Stomach (tissue), 19 donors: ENCODE results near the gene LIPG. TPM values are rescaled to one million over a fixed set of nuclear protein-coding genes. Genes with fewer than 3 reads are reported as not detected.
"Not testable (repeated sequence)": the region's sequence is repeated elsewhere in the genome, so short reads cannot be mapped to it uniquely, and the experiment has no call there.

Source experiments
- DNase-seq, 2 donors: peaks; one replicate each; pipeline versions ENCODE4 v3.0.0 to v3.0.0-alpha.2; 2013 to 2019
- H3K27ac ChIP-seq, 5 donors: fragments of 200-600 bp in 4 of 5; sonication (generic) in 4 of 5; one replicate each; pipeline ENCODE4 v1.5.1; 2013 to 2019; ENCODE audit warnings: mild to moderate bottlenecking in 1 of 5, moderate library complexity in 1 of 5
- H3K27me3 ChIP-seq, 3 donors: fragments of 200-600 bp; sonication (generic); one replicate each; pipeline ENCODE4 v1.5.1; 2017 to 2019; ENCODE audit warnings: mixed run types in 1 of 3
- H3K36me3 ChIP-seq, 4 donors: fragments of 200-600 bp; sonication (generic); 1 replicate in 3 of 4; 2 replicates in 1 of 4; pipeline ENCODE4 v1.5.1; 2016 to 2019
- H3K4me1 ChIP-seq, 4 donors: fragments of 200-600 bp; sonication (generic); one replicate each; pipeline ENCODE4 v1.5.1; 2016 to 2019
- H3K4me3 ChIP-seq, 4 donors: fragments of 200-600 bp; sonication (generic) in 3 of 4; one replicate each; pipeline ENCODE4 v1.5.1; 2016 to 2019; ENCODE audit warnings: mild to moderate bottlenecking in 1 of 4
- H3K9me3 ChIP-seq, 4 donors: fragments of 200-600 bp; sonication (generic); one replicate each; pipeline ENCODE4 v1.5.1; 2016 to 2019
- CTCF ChIP-seq, 7 experiments: fragments of 450-650 bp in 4 of 7; fragments of 200-600 bp in 3 of 7; sonication (generic) in 3 of 7; IDR thresholded peaks; one replicate each; pipeline ENCODE4 v1.5.1; 2016 to 2019; ENCODE audit warnings: antibody characterized with exemption in 7 of 7, control low read depth in 2 of 7, mild to moderate bottlenecking in 1 of 7
- EP300 ChIP-seq: sonication (generic); formaldehyde crosslinking; IDR thresholded peaks from one replicate; pipeline ENCODE4 v1.6.1; 2017; ENCODE audit warnings: antibody characterized with exemption
- POLR2A ChIP-seq, 4 donors: fragments of 450-650 bp; IDR thresholded peaks; one replicate each; pipeline ENCODE4 v1.6.1; 2016; ENCODE audit warnings: antibody characterized with exemption in 4 of 4, control low read depth in 2 of 4, mild to moderate bottlenecking in 1 of 4, moderate library complexity in 1 of 4
- POLR2AphosphoS5 ChIP-seq, 3 donors: sonication (generic); formaldehyde crosslinking; IDR thresholded peaks; one replicate each; pipeline ENCODE4 v1.6.1; 2016; ENCODE audit warnings: antibody characterized with exemption in 3 of 3
- WGBS, 5 donors: extraction: QIAGEN DNeasy Blood & Tissue Kit in 3 of 5; methylation state at CpG; one replicate each; pipeline versions ENCODE4 v1.1.5 to v1.1.7; 2013 to 2018; 5-methylcytosine and 5-hydroxymethylcytosine counted together
- intact Hi-C: fragments of 100-400 bp; cut with DNase I; formaldehyde crosslinking; loops from one replicate; pipeline ENCODE4 v1.15.1; 2023; ENCODE audit warnings: low total_unique reads
- long read RNA-seq, 10 donors: transcript quantifications; one replicate each; lab custom pipeline, GENCODE V29; 2026
- polyA plus RNA-seq, 3 donors: library from polyadenylated mRNA; stranded (reverse); fragments of 200-250 nt; gene quantifications; one replicate each; pipeline ENCODE4 v1.2.3, GENCODE V29; 2013
- total RNA-seq, 5 donors: library from RNA; depleted of rRNA; stranded (reverse); fragments of >200 nt; gene quantifications; one replicate each; pipeline versions ENCODE4 v1.1.0 to v1.2.3, GENCODE V29; 2014 to 2016
- donor health status: healthy with polysubstance abuse.
- donor health status: Bipolar disorder and iron deficiency.
- donor health status: healthy.

LIPG gene
- total RNA-seq (1 to 10 TPM; 2.9 to 6.2 (median 4.0) TPM), polyA plus RNA-seq (1 to 10 TPM in 2 of 3 donors, under 1 TPM in 1; 0.76 to 2.9 (median 2.5) TPM)
- long read RNA-seq, donor 1, transcript LIPG-207 (1 exons, 3,548 nt): major isoform, 5 of 5 reads
- long read RNA-seq, donor 1, partial matches to known transcripts: 0 of 5 reads
- long read RNA-seq, donor 1, other reads (novel, unspliced or antisense): 0 of 5 reads
- long read RNA-seq, donor 2, partial matches to known transcripts: 0 of 1 reads
- long read RNA-seq, donor 2, other reads (novel, unspliced or antisense): 0 of 1 reads
- long read RNA-seq, donor 3, partial matches to known transcripts: 0 of 1 reads
- long read RNA-seq, donor 3, other reads (novel, unspliced or antisense): 0 of 1 reads
- long read RNA-seq, donor 4, partial matches to known transcripts: 0 of 1 reads
- long read RNA-seq, donor 4, other reads (novel, unspliced or antisense): 0 of 1 reads
- long read RNA-seq, donor 5, full-length matches to known transcripts: 5 of 5 reads
- long read RNA-seq, donor 5, partial matches to known transcripts: 0 of 5 reads
- long read RNA-seq, donor 5, other reads (novel, unspliced or antisense): 0 of 5 reads
- long read RNA-seq, donor 6, partial matches to known transcripts: 0 of 2 reads
- long read RNA-seq, donor 6, other reads (novel, unspliced or antisense): 0 of 2 reads
- long read RNA-seq, donor 7, partial matches to known transcripts: 0 of 3 reads
- long read RNA-seq, donor 7, other reads (novel, unspliced or antisense): 0 of 3 reads
- long read RNA-seq, donor 8, transcript LIPG-207 (1 exons, 3,548 nt): major isoform, 7 of 7 reads
- long read RNA-seq, donor 8, partial matches to known transcripts: 0 of 7 reads
- long read RNA-seq, donor 8, other reads (novel, unspliced or antisense): 0 of 7 reads
- long read RNA-seq, donor 9, full-length matches to known transcripts: 9 of 9 reads
- long read RNA-seq, donor 9, partial matches to known transcripts: 0 of 9 reads
- long read RNA-seq, donor 9, other reads (novel, unspliced or antisense): 0 of 9 reads
- long read RNA-seq, donor 10, full-length matches to known transcripts: 2 of 2 reads
- long read RNA-seq, donor 10, partial matches to known transcripts: 0 of 2 reads
- long read RNA-seq, donor 10, other reads (novel, unspliced or antisense): 0 of 2 reads

DNA sequence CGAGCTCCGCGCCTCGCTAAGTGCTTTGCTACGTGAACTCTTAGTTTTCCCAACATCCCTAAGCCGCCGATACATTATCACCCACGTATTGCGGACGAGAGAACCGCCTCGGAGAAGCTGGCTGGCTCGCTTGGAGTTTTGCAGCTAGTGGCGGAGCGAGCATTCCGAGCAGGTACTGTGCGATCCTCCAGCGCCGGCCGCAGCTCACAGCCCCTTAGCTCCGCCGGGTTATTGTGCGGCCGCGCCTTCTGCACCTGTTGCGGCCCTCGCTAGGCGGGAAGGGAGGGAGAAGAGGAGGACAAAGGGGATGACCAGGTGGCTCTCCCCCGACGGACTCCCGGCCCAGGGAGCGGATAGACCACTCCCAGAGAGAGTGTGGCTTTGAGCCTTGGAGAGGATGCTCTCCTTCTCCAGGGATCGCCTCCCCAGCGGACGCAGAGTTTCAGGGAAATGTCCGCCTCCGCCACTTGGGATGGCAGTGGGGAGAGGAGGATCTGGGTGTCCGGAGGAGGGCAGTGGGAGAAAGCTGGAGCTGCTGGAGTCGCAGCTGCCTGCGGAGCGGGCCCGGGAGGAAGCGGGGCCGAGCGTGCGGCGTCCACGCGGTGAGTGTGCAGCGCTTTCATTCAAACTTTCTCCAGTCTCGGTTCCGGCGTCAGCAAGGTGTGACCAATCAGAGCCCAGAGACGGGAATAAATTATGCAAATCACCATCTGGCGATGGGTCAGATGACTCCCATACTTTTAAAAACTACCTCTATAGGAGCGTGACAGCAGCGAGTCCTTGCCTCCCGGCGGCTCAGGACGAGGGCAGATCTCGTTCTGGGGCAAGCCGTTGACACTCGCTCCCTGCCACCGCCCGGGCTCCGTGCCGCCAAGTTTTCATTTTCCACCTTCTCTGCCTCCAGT lies at the start of gene LIPG:
Gene LIPG (plus strand): TSS at position 769 of the 905 bp plus-strand sequence. CDS start 252 bp downstream, outside the sequence.
- intact Hi-C loops: loop anchor here (10.0 kb wide), 1 partner anchor 203 kb away; no protein-coding TSS in a partner anchor
- peak; percentile 61 to 90 for DNase-seq
- no peaks in the 10 kb centered on the region for H3K36me3 ChIP-seq
- no peaks in the 10 kb centered on the region for H3K9me3 ChIP-seq
- H3K4me1 ChIP-seq: peaks cover 34 to 60% (median 44%) of the 10 kb centered on the region in 4 donors
- 0 to 4% (median 1%) methylated on average over 48 to 67 of the region's 67 CpGs for WGBS, 5 donors
- TF ChIP-seq POLR2A (IDR thresholded peaks at IDR 0.05) (no peak), EP300 (no peak), POLR2AphosphoS5 (IDR thresholded peaks at IDR 0.05) (peak in 2 of 3 donors; percentile 11 to 61), CTCF (IDR thresholded peaks at IDR 0.05) (no peak)
- H3K27ac ChIP-seq: peak within 1 kb of the TSS in 2 of 5 donors; percentile 27 to 51
- peaks cover 0 to 50% (median 37%) of the 10 kb centered on the region in 3 donors for H3K27me3 ChIP-seq
- peak within 1 kb of the TSS; percentile 44 to 52 (median 48) for H3K4me3 ChIP-seq

DNA sequence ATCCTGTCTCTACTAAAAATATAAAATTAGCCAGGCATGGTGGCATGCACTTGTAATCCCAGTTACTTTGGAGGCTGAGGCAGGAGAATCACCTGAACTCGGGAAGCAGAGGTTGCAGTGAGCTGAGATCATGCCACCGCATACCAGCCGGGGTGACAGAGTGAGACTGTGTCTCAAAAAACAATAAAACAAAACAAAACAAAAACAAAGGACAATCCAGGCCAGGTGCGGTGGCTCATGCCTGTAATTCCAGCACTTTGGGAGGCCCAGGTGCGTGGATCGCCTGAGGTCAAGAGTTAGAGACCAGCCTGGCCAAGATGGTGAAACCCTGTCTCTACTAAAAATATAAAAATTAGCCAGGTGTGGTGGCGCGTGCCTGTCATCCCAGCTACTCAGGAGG lies 49.0 kb upstream of the LIPG start:
- WGBS, 5 donors: 86 to 98% (median 94%) methylated on average over 8 of the region's 8 CpGs
- H3K4me1 ChIP-seq, H3K4me3 ChIP-seq, H3K36me3 ChIP-seq, DNase-seq, H3K27ac ChIP-seq, H3K9me3 ChIP-seq, H3K27me3 ChIP-seq: not testable (repeated sequence)
- intact Hi-C loops: loop anchor here (5.0 to 10.0 kb wide), 2 partner anchors 349 to 682 kb away; partner anchors contain the start of gene MYO5B

GRCh38 chr18:49514577-49514976 lies 47.3 kb upstream of the LIPG start:
- Histone ChIP-seq H3K9me3 (no peaks in the 10 kb centered on the region), H3K36me3 (no peaks in the 10 kb centered on the region), H3K27me3 (no peaks in the 10 kb centered on the region), H3K4me3 (no peak overlapping the region), H3K4me1 (no peaks in the 10 kb centered on the region), H3K27ac (no peak overlapping the region)
- TF ChIP-seq EP300 (no peak), POLR2AphosphoS5 (IDR thresholded peaks at IDR 0.05) (no peak), CTCF (IDR thresholded peaks at IDR 0.05) (no peak), POLR2A (IDR thresholded peaks at IDR 0.05) (no peak)
- intact Hi-C loops: loop anchor here (5.0 to 10.0 kb wide), 2 partner anchors 348 to 680 kb away; partner anchors contain the start of gene MYO5B
- WGBS, 5 donors: 65 to 74% (median 71%) methylated on average over 9 of the region's 9 CpGs
- no peak for DNase-seq

DNA sequence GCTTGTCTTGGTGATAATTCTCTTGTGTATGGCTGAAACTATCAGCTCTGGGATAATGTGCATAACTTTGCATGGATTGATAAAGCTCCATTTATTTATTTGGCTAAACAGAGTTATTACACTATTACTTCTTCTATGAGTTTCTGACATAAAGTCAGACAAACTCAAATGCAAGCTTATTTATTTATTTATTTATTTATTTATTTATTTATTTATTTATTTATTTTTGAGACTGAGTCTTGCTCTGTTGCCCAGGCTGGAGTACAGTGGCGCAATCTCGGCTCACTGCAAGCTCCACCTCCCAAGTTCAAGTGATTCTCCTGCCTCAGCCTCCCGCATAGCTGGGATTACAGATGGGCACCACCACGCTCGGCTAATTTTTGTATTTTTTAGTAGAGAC lies 46.9 kb upstream of the LIPG start:
- intact Hi-C loops: loop anchor here (10.0 kb wide), 1 partner anchor 680 kb away; the partner anchor contains the start of gene MYO5B
- DNase-seq, H3K36me3 ChIP-seq, H3K27me3 ChIP-seq, H3K4me1 ChIP-seq, H3K9me3 ChIP-seq, H3K27ac ChIP-seq, H3K4me3 ChIP-seq: not testable (repeated sequence)
- WGBS, 5 donors: 76 to 97% (median 78%) methylated on average over 5 of the region's 5 CpGs
